Measurements from ENCODE around the gene TMCO6. TPM values are rescaled to one million over a fixed set of nuclear protein-coding genes. Genes with fewer than 3 reads are reported as not detected.
"Not testable (repeated sequence)": the region's sequence is repeated elsewhere in the genome, so short reads cannot be mapped to it uniquely, and the experiment has no call there.

TMCO6 gene
- total and polyA plus RNA-seq, 2 of the 8 experiments (the other 6 are each of a cell fraction or from before 2014, with no cell fraction given) = 29.0 to 40.9 TPM

DNA sequence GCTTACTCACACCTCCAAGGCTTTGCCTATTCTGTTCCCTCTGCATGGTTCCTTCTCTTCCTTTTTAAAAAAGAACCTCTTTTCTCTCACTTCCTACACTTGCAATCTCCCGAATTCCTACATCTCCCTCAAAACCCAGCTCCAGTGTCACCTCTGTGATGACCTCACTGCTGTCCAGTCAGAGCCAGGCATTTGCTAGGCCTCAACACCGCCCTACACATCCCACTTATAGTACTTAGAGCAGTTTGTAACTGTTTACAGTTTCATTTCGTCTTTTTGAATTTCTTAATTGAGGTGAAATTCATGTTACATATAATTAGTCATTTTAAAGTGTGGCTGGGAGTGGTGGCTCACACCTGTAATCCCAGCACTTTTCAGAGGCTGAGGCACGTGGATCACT is 37.1 kb upstream of the TMCO6 start:
- Histone ChIP-seq H3K23me2 (ENCODE audit: low read depth, low read length) (no peaks in the 10 kb centered on the region), H2BK12ac (ENCODE audit: low read depth, low read length) (no peak overlapping the region), H3K36me3 (ENCODE audit: control insufficient read depth in 2 of 4, insufficient read depth in 4 of 4, low read length in 3 of 4) (no peaks in the 10 kb centered on the region), H3K4ac (replicated peaks; ENCODE audit: insufficient read length, low read depth, low read length) (no peak overlapping the region), H3K4me2 (ENCODE audit: insufficient read depth in 1 of 2, low read depth in 2 of 2, low read length in 2 of 2) (no peak overlapping the region), H3K9me3 (ENCODE audit: insufficient read depth in 2 of 2, low read depth in 1 of 2, low read length in 1 of 2) (0 out of 4 replicates have a peak, but pooled peaks cover 0 to 2% of the 10 kb centered on the region in 2 experiments), H3K79me2 (ENCODE audit: control insufficient read depth in 1 of 2, insufficient read depth in 2 of 2, low read length in 2 of 2) (no peaks in the 10 kb centered on the region), H4K20me1 (replicated peaks in 1 of 2; ENCODE audit: control insufficient read depth in 1 of 2, insufficient read depth in 2 of 2, low read length in 2 of 2) (no peaks in the 10 kb centered on the region), H3K79me1 (ENCODE audit: low read depth, low read length) (no peaks in the 10 kb centered on the region), H3K18ac (ENCODE audit: extremely low read depth, low read length) (no peak overlapping the region), H3K56ac (replicated peaks; ENCODE audit: insufficient read length, low read depth, low read length) (no peak overlapping the region), H2AFZ (ENCODE audit: low read length) (no peak overlapping the region), H4K91ac (replicated peaks; ENCODE audit: insufficient read length, low read length) (no peak overlapping the region), H2BK15ac (ENCODE audit: low read length) (no peak overlapping the region), H4K5ac (ENCODE audit: insufficient read length, low read depth, low read length) (no peak overlapping the region), H3K9ac (replicated peaks in 1 of 4; ENCODE audit: extremely low read depth in 1 of 4, low read depth in 3 of 4, low read length in 3 of 4) (no peak overlapping the region), H3K27ac (ENCODE audit: low read depth, low read length) (no peak overlapping the region), H3K23ac (ENCODE audit: insufficient read length) (no peak overlapping the region), H3K14ac (ENCODE audit: insufficient read length) (no peak overlapping the region), H2BK5ac (ENCODE audit: low read depth, low read length) (no peak overlapping the region), H3K4me3 (ENCODE audit: extremely low read depth in 1 of 4, insufficient read depth in 2 of 4, low read depth in 3 of 4, low read length in 4 of 4) (no peak overlapping the region), H3K4me1 (replicated peaks in 1 of 4; ENCODE audit: control insufficient read depth in 3 of 4, insufficient read depth in 4 of 4, low read length in 3 of 4) (no peaks in the 10 kb centered on the region), H4K8ac (ENCODE audit: extremely low read depth, insufficient read depth, low read length) (no peak overlapping the region), H2AK5ac (ENCODE audit: low read depth, low read length) (no peak overlapping the region), H2BK120ac (replicated peaks; ENCODE audit: low read depth, low read length) (no peak overlapping the region), H3K27me3 (replicated peaks in 1 of 4; ENCODE audit: control insufficient read depth in 3 of 4, extremely low read depth in 1 of 4, insufficient read depth in 3 of 4, low read length in 3 of 4) (no peaks in the 10 kb centered on the region), H2BK20ac (ENCODE audit: low read length) (no peak overlapping the region)
- DNase-seq (ENCODE audit: low read depth in 1 of 2, low spot score in 2 of 2) (no peak), FAIRE-seq (no peak)
- WGBS, 2 experiments (ENCODE audit: extremely low coverage in 1 of 2, insufficient coverage in 1 of 2, insufficient read length in 1 of 2, insufficient replicate concordance in 2 of 2, low coverage in 1 of 2, low lambda C conversion rate in 2 of 2, missing lambda C conversion rate in 1 of 2) = 79% methylated on average over 4 of the region's 4 CpGs; no CpG with 5 or more reads in 1 of the 2 experiments
- ChIA-PET CTCF (ENCODE audit: partially characterized antibody) (interaction anchor here (0.7 to 1.0 kb wide), 2 partner anchors 33 to 1635 kb away, joined by 3 read pairs; no protein-coding TSS in a partner anchor), POLR2A (ENCODE audit: partially characterized antibody) (no interaction called here)
- TF ChIP-seq, protein P1, sequence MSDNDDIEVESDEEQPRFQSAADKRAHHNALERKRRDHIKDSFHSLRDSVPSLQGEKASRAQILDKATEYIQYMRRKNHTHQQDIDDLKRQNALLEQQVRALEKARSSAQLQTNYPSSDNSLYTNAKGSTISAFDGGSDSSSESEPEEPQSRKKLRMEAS (IDR thresholded peaks at IDR 0.05) = no peak

DNA sequence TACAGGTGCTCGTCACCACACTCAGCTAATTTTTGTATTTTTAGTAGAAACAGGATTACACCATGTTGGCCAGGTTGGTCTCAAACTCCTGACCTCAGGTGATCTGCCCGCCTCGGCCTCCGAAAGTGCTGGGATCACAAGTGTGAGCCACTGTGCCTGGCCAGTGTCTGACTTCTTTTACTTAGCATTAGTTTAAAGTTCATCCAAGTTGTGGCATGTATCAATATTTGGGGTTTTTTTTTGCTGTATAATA is 35.9 kb upstream of the TMCO6 start:
- H4K91ac ChIP-seq (replicated peaks; ENCODE audit: insufficient read length, low read length); H2BK120ac ChIP-seq (replicated peaks; ENCODE audit: low read depth, low read length); H3K4me3 ChIP-seq (ENCODE audit: extremely low read depth in 1 of 4, insufficient read depth in 2 of 4, low read depth in 3 of 4, low read length in 4 of 4); H3K4ac ChIP-seq (replicated peaks; ENCODE audit: insufficient read length, low read depth, low read length); DNase-seq (ENCODE audit: low read depth in 1 of 2, low spot score in 2 of 2); H3K56ac ChIP-seq (replicated peaks; ENCODE audit: insufficient read length, low read depth, low read length); H4K20me1 ChIP-seq (replicated peaks in 1 of 2; ENCODE audit: control insufficient read depth in 1 of 2, insufficient read depth in 2 of 2, low read length in 2 of 2); H2AFZ ChIP-seq (ENCODE audit: low read length); FAIRE-seq; H3K27me3 ChIP-seq (replicated peaks in 1 of 4; ENCODE audit: control insufficient read depth in 3 of 4, extremely low read depth in 1 of 4, insufficient read depth in 3 of 4, low read length in 3 of 4); H3K9ac ChIP-seq (replicated peaks in 1 of 4; ENCODE audit: extremely low read depth in 1 of 4, low read depth in 3 of 4, low read length in 3 of 4); H3K23ac ChIP-seq (ENCODE audit: insufficient read length); H3K18ac ChIP-seq (ENCODE audit: extremely low read depth, low read length); H3K23me2 ChIP-seq (ENCODE audit: low read depth, low read length); H3K14ac ChIP-seq (ENCODE audit: insufficient read length); H2BK12ac ChIP-seq (ENCODE audit: low read depth, low read length); CTCF ChIA-PET (ENCODE audit: partially characterized antibody); H3K4me2 ChIP-seq (ENCODE audit: insufficient read depth in 1 of 2, low read depth in 2 of 2, low read length in 2 of 2); H2BK15ac ChIP-seq (ENCODE audit: low read length); H4K8ac ChIP-seq (ENCODE audit: extremely low read depth, insufficient read depth, low read length); H2BK20ac ChIP-seq (ENCODE audit: low read length); H4K5ac ChIP-seq (ENCODE audit: insufficient read length, low read depth, low read length); POLR2A ChIA-PET (ENCODE audit: partially characterized antibody); H3K4me1 ChIP-seq (replicated peaks in 1 of 4; ENCODE audit: control insufficient read depth in 3 of 4, insufficient read depth in 4 of 4, low read length in 3 of 4); H3K79me1 ChIP-seq (ENCODE audit: low read depth, low read length); H2BK5ac ChIP-seq (ENCODE audit: low read depth, low read length); H2AK5ac ChIP-seq (ENCODE audit: low read depth, low read length); H3K36me3 ChIP-seq (ENCODE audit: control insufficient read depth in 2 of 4, insufficient read depth in 4 of 4, low read length in 3 of 4); H3K27ac ChIP-seq (ENCODE audit: low read depth, low read length); H3K79me2 ChIP-seq (ENCODE audit: control insufficient read depth in 1 of 2, insufficient read depth in 2 of 2, low read length in 2 of 2); H3K9me3 ChIP-seq (ENCODE audit: insufficient read depth in 2 of 2, low read depth in 1 of 2, low read length in 1 of 2): not testable (repeated sequence)
- 94% methylated on average over 4 of the region's 4 CpGs; no CpG with 5 or more reads in 1 of the 2 experiments for WGBS, 2 experiments (ENCODE audit: extremely low coverage in 1 of 2, insufficient coverage in 1 of 2, insufficient read length in 1 of 2, insufficient replicate concordance in 2 of 2, low coverage in 1 of 2, low lambda C conversion rate in 2 of 2, missing lambda C conversion rate in 1 of 2)

Data from H1 (cell line).